IgD-negative memory B cell (primary cell): Measurements from ENCODE around the gene SWAP70. TPM values are rescaled to one million over a fixed set of nuclear protein-coding genes. Genes with fewer than 3 reads are reported as not detected.
A peak's percentile ranks its signal among the peaks of the same experiment; 100 is the strongest.

Source experiments
- H3K27ac Mint-ChIP-seq, 3 donors: one replicate each; pipeline ENCODE4 v1.8.0; 2020 to 2022; ENCODE audit warnings: mild to moderate bottlenecking in 3 of 3, mixed read lengths in 3 of 3, moderate library complexity in 1 of 3
- H3K27me3 Mint-ChIP-seq: one replicate; pipeline ENCODE4 v1.8.0; 2021; ENCODE audit warnings: mixed read lengths
- H3K36me3 Mint-ChIP-seq: one replicate; pipeline ENCODE4 v1.8.0; 2020; ENCODE audit warnings: mild to moderate bottlenecking, mixed read lengths
- H3K4me1 Mint-ChIP-seq, 3 donors: one replicate each; pipeline ENCODE4 v1.8.0; 2020 to 2022; ENCODE audit warnings: mixed read lengths in 3 of 3, mild to moderate bottlenecking in 1 of 3
- H3K4me3 Mint-ChIP-seq, 4 donors: one replicate each; pipeline ENCODE4 v1.8.0; 2020 to 2022; ENCODE audit warnings: mild to moderate bottlenecking in 4 of 4, mixed read lengths in 4 of 4, moderate library complexity in 3 of 4
- H3K9me3 Mint-ChIP-seq, 3 donors: one replicate each; pipeline ENCODE4 v1.8.0; 2020 to 2021; ENCODE audit warnings: mixed read lengths in 3 of 3, mild to moderate bottlenecking in 1 of 3
- polyA plus RNA-seq: library from polyadenylated mRNA; unstranded; fragments of 300-500 nt; fragmentation: Illumina TruSeq; gene quantifications from one replicate; pipeline ENCODE4 v1.2.3, GENCODE V29; 2021

Gene SWAP70
- polyA plus RNA-seq, 1 donor from 2014 or later: 298 TPM

- peaks cover 10% of the 10 kb centered on the region for H3K36me3 Mint-ChIP-seq
- no peaks in the 10 kb centered on the region for H3K27me3 Mint-ChIP-seq
- H3K4me1 Mint-ChIP-seq: peaks cover 0 to 6% (median 0%) of the 10 kb centered on the region in 3 donors
- H3K27ac Mint-ChIP-seq: peak overlapping the region in 1 of 3 donors; percentile 85
- H3K4me3 Mint-ChIP-seq: no peak overlapping the region
- H3K9me3 Mint-ChIP-seq: no peaks in the 10 kb centered on the region
Measured at GRCh38 chr11:9784602-9785315, 120.9 kb downstream of the SWAP70 start.

DNA sequence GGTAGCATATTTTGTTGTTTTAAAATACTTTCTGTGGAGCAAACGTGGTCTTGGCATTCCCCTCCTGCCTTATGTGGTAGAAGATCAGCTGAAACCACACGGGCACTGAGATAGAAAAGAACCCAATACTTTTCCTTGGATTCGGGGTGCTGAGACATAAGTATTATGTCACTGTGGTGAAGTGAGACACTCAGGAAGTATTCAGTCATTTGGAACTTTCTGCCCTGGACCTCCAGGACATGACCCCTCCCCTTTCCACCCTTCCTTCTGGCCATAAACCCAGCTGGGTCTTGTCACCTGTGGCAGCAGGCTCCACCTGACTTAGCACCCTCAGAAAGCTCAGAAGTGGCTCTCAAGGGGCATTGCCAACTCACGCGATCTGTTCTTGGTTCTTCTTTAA is 123.4 kb downstream of the SWAP70 start:
- Mint-ChIP-seq H3K27ac (peak overlapping the region in 1 of 3 donors; percentile 74), H3K9me3 (no peaks in the 10 kb centered on the region), H3K4me1 (peaks cover 0 to 7% (median 4%) of the 10 kb centered on the region in 3 donors), H3K36me3 (peaks cover 13% of the 10 kb centered on the region), H3K27me3 (no peaks in the 10 kb centered on the region), H3K4me3 (no peak overlapping the region)

- Mint-ChIP-seq H3K36me3 (peaks cover 12% of the 10 kb centered on the region), H3K27me3 (no peaks in the 10 kb centered on the region), H3K27ac (peak overlapping the region in 1 of 3 donors; percentile 74), H3K4me1 (peaks cover 0 to 7% (median 4%) of the 10 kb centered on the region in 3 donors), H3K9me3 (no peaks in the 10 kb centered on the region), H3K4me3 (peak overlapping the region in 1 of 4 donors; percentile 45)
Measured at GRCh38 chr11:9787981-9788521, 124.2 kb downstream of the SWAP70 start.

DNA sequence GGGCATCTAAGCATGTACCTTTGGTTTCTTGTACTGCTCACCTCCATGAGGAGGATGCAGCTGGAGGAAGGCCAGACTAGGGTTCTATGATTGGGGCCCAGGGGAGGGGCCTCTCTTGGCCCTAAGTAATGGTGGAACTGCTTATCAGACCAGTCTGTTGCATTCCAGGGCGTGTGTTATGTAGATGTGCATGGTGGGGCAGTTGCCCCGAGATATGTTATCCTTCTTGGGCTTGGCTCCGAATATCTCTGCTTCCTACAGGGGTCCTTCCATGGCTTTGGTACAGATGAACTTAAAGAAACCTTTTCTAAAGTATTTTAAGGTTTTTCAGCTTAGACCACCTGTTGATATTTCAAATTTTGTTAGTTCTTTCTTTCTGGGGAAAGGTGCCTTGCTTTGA is 126.0 kb downstream of the SWAP70 start:
- peaks cover 12% of the 10 kb centered on the region for H3K36me3 Mint-ChIP-seq
- H3K27ac Mint-ChIP-seq: peak overlapping the region in 1 of 3 donors; percentile 16
- H3K4me1 Mint-ChIP-seq: peaks cover 0 to 7% (median 4%) of the 10 kb centered on the region in 3 donors

DNA sequence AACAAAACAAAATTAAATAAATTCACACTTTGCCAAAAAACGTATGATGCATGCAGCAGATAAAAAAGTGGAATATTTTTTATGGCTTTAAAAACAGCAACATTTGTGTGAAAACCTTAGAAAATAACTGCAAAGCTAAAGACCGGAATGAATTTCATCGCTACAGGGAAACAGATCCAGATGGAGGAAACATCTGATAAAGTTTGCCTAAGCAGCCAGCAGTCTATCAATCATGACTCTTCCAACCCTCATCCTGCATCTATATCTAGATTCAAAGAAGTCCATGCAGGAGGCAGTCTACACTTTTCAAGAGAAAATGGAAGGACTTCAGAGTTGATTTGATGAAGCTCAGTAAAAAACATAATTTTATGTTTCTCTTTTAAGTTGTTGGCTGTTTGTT is 126.8 kb downstream of the SWAP70 start:
- H3K27ac Mint-ChIP-seq: no peak overlapping the region
- H3K27me3 Mint-ChIP-seq: no peaks in the 10 kb centered on the region
- H3K4me3 Mint-ChIP-seq: no peak overlapping the region
- H3K36me3 Mint-ChIP-seq: peaks cover 9% of the 10 kb centered on the region
- no peaks in the 10 kb centered on the region for H3K9me3 Mint-ChIP-seq
- H3K4me1 Mint-ChIP-seq: peaks cover 0 to 7% (median 4%) of the 10 kb centered on the region in 3 donors

More for the DNA sequence above, 126.0 kb downstream of the SWAP70 start:
- H3K4me3 Mint-ChIP-seq: peak overlapping the region in 1 of 4 donors; percentile 5
- no peaks in the 10 kb centered on the region for H3K27me3 Mint-ChIP-seq
- no peaks in the 10 kb centered on the region for H3K9me3 Mint-ChIP-seq

GRCh38 chr11:9796266-9796665 is 132.4 kb downstream of the SWAP70 start:
- peaks cover 4% of the 10 kb centered on the region for H3K36me3 Mint-ChIP-seq
- no peaks in the 10 kb centered on the region for H3K27me3 Mint-ChIP-seq
- no peaks in the 10 kb centered on the region for H3K9me3 Mint-ChIP-seq
- H3K4me3 Mint-ChIP-seq: no peak overlapping the region
- H3K27ac Mint-ChIP-seq: peak overlapping the region in 1 of 3 donors; percentile 26
- peaks cover 2 to 5% (median 4%) of the 10 kb centered on the region in 3 donors for H3K4me1 Mint-ChIP-seq

GRCh38 chr11:9796854-9797253 is 133.0 kb downstream of the SWAP70 start:
- Mint-ChIP-seq H3K9me3 (no peaks in the 10 kb centered on the region), H3K27me3 (no peaks in the 10 kb centered on the region), H3K4me1 (peaks cover under 1 to 5% (median under 1%) of the 10 kb centered on the region in 3 donors), H3K36me3 (peaks cover 4% of the 10 kb centered on the region), H3K4me3 (no peak overlapping the region), H3K27ac (no peak overlapping the region)

DNA sequence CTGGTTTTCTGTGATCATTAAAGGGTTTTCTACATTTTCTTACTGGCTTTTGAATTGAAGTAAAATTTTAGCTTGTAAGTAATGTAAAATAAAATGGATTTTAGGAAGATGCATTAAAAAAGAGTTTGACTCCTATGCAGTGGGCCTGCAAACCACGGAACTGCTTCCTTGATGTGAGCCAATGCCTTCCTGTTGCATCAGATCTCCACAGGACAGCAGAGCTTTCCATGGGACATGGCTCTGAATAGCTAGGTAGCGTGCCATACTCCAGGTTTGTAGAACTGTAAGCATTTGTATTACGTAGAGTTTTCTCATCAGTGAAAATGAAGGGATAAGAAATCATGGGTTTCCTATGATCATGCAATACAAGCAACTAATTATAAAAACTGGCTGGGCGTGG is 133.4 kb downstream of the SWAP70 start:
- no peak overlapping the region for H3K27ac Mint-ChIP-seq
- no peaks in the 10 kb centered on the region for H3K27me3 Mint-ChIP-seq
- H3K4me1 Mint-ChIP-seq: peaks cover 0 to 5% (median 0%) of the 10 kb centered on the region in 3 donors
- no peak overlapping the region for H3K4me3 Mint-ChIP-seq
- H3K9me3 Mint-ChIP-seq: no peaks in the 10 kb centered on the region
- H3K36me3 Mint-ChIP-seq: peaks cover 4% of the 10 kb centered on the region

GRCh38 chr11:9799886-9800285 is 136.0 kb downstream of the SWAP70 start:
- H3K27me3 Mint-ChIP-seq: no peaks in the 10 kb centered on the region
- no peak overlapping the region for H3K4me3 Mint-ChIP-seq
- no peak overlapping the region for H3K27ac Mint-ChIP-seq
- H3K9me3 Mint-ChIP-seq: no peaks in the 10 kb centered on the region
- H3K4me1 Mint-ChIP-seq: peaks cover 0 to 5% (median 0%) of the 10 kb centered on the region in 3 donors
- peaks cover 4% of the 10 kb centered on the region for H3K36me3 Mint-ChIP-seq

- Mint-ChIP-seq H3K36me3 (peaks cover 11% of the 10 kb centered on the region), H3K4me3 (no peak overlapping the region), H3K27me3 (no peaks in the 10 kb centered on the region), H3K27ac (no peak overlapping the region), H3K4me1 (peaks cover 0 to 6% (median 0%) of the 10 kb centered on the region in 3 donors), H3K9me3 (no peaks in the 10 kb centered on the region)
Measured at GRCh38 chr11:9802291-9802861, 138.5 kb downstream of the SWAP70 start.

Other genes starting within 250 kb of the SWAP70 start
- 28.9 TPM for gene ZNF143, start 203.1 kb upstream of the SWAP70 start, polyA plus RNA-seq
- gene WEE1, start 90.4 kb upstream of the SWAP70 start, polyA plus RNA-seq: 47.8 TPM